Activated CD4-positive, alpha-beta memory T cell treated with anti-CD3 and anti-CD28 coated beads for 36 hours (primary cell): ENCODE data around the gene MED13L. TPM values are rescaled to one million over a fixed set of nuclear protein-coding genes. Genes with fewer than 3 reads are reported as not detected.
A peak's percentile ranks its signal among the peaks of the same experiment; 100 is the strongest.

ENCODE experiments used
- CTCF ChIA-PET: fragments of 350-600 bp; sonication (Branson Sonifier 250); formaldehyde crosslinking; loops from one replicate; lab custom pipeline; 2021; ENCODE audit warnings: antibody characterized with exemption, inconsistent platforms; lab: Charles Lee
- POLR2A ChIA-PET: fragments of 350-600 bp; sonication (Branson Sonifier 250); formaldehyde crosslinking; loops from one replicate; lab custom pipeline; 2021; ENCODE audit warnings: antibody characterized with exemption; lab: Charles Lee
- DNase-seq: peaks from one replicate; pipeline ENCODE4 v3.0.0-alpha.2; 2020
- H3K27ac Mint-ChIP-seq: one replicate; pipeline ENCODE4 v1.8.0; 2021; ENCODE audit warnings: mixed read lengths
- H3K27me3 Mint-ChIP-seq: one replicate; pipeline ENCODE4 v1.8.0; 2021; ENCODE audit warnings: mixed read lengths
- H3K36me3 Mint-ChIP-seq: one replicate; pipeline ENCODE4 v1.8.0; 2021; ENCODE audit warnings: mixed read lengths
- H3K4me1 Mint-ChIP-seq: one replicate; pipeline ENCODE4 v1.8.0; 2021; ENCODE audit warnings: low read depth, mixed read lengths
- H3K4me3 Mint-ChIP-seq: one replicate; pipeline ENCODE4 v1.8.0; 2021; ENCODE audit warnings: mild to moderate bottlenecking, mixed read lengths
- H3K9me3 Mint-ChIP-seq: one replicate; pipeline ENCODE4 v1.8.0; 2021; ENCODE audit warnings: mixed read lengths
- intact Hi-C: fragments of 100-400 bp; cut with micrococcal nuclease; formaldehyde crosslinking; loops from one replicate; pipeline ENCODE4 v1.15.1; 2023
- total RNA-seq, 2 experiments: library from RNA; stranded (reverse); gene quantifications; one replicate each; pipeline ENCODE4 v1.2.3, GENCODE V29; 2021

MED13L gene
- total RNA-seq, 2 experiments from 2014 or later, result 37.7 to 41.4 TPM

DNA sequence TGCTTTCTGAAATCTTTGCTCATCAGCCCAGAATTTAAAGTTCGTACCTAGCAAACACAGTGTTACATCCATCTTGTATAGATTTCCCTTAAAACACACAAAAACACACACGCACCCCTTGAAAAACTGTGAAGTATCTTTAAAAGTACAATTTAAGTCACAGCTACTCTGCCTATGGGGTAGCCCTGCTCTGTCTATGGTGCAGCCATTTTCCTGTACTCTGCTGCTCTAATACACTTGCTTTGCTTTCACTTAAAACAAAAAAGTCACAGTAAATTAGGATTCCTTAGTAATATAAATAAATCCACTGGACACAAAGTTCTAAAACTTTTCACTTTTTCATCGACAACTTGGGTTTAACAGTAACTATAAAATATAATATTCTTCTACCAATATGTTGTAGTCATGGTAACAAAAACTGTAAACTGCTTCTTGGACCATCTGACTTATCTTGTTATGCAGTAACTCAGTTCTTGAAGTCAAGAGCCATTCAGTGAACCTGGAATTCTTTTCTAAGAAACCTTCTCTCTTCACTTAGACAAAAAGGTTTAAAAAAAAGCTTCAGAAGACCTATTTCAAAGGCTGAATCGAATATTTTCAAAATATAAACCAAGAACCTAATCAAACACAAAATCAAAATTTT lies 63.5 kb downstream of the MED13L start:
- Mint-ChIP-seq H3K36me3 (no peaks in the 10 kb centered on the region), H3K9me3 (no peaks in the 10 kb centered on the region), H3K4me3 (no peak overlapping the region), H3K4me1 (peaks cover 71% of the 10 kb centered on the region), H3K27ac (no peak overlapping the region), H3K27me3 (no peaks in the 10 kb centered on the region)
- ChIA-PET CTCF (interaction anchor here (0.6 to 1.2 kb wide), 2 partner anchors 9 to 120 kb away, joined by 3 read pairs; no protein-coding TSS in a partner anchor), POLR2A (no interaction called here)
- intact Hi-C loops, result no loop called here
- no peak for DNase-seq

- peaks cover 76% of the 10 kb centered on the region for H3K4me1 Mint-ChIP-seq
- H3K9me3 Mint-ChIP-seq, result no peaks in the 10 kb centered on the region
- no peak for DNase-seq
- ChIA-PET CTCF (interaction anchor here (1.2 kb wide), 1 partner anchor 10 kb away, joined by 3 read pairs; no protein-coding TSS in a partner anchor), POLR2A (no interaction called here)
- H3K36me3 Mint-ChIP-seq, result no peaks in the 10 kb centered on the region
- H3K4me3 Mint-ChIP-seq, result no peak overlapping the region
- no peak overlapping the region for H3K27ac Mint-ChIP-seq
- H3K27me3 Mint-ChIP-seq, result no peaks in the 10 kb centered on the region
- intact Hi-C loops, result no loop called here
Measured at GRCh38 chr12:116213014-116213413, 64.5 kb downstream of the MED13L start.

DNA sequence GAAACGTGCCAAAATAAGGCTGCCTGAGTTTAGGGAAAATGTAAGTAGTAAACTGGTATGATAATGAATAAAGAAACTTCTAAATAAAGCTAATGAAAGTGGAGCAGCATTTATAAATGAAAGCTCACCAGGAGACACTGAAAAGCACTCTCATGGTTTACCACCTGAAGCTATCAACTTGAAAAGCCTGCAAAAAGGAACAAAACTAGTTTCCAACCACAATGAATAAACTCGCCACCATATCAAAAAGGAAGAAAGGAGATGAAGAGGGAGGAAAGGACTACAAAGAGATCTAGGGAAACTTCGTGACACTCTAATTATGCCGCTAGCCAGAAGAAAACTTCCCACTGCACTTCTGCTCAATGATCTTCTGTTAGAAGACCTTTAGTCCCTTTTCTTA lies 66.7 kb downstream of the MED13L start:
- CTCF ChIA-PET, result no interaction called here
- Mint-ChIP-seq H3K9me3 (no peaks in the 10 kb centered on the region), H3K4me1 (peaks cover 67% of the 10 kb centered on the region), H3K27ac (peak overlapping the region; percentile 6), H3K4me3 (peak overlapping the region; percentile 14), H3K36me3 (no peaks in the 10 kb centered on the region), H3K27me3 (no peaks in the 10 kb centered on the region)
- DNase-seq, result no peak
- POLR2A ChIA-PET, result no interaction called here
- intact Hi-C loops, result no loop called here

- H3K4me1 Mint-ChIP-seq, result peaks cover 61% of the 10 kb centered on the region
- DNase-seq, result no peak
- H3K36me3 Mint-ChIP-seq, result peaks cover 2% of the 10 kb centered on the region
- POLR2A ChIA-PET, result interaction anchor here (0.8 kb wide), 1 partner anchor 15 kb away, joined by 3 read pairs; no protein-coding TSS in a partner anchor
- H3K27ac Mint-ChIP-seq, result no peak overlapping the region
- CTCF ChIA-PET, result no interaction called here
- no peaks in the 10 kb centered on the region for H3K9me3 Mint-ChIP-seq
- no peaks in the 10 kb centered on the region for H3K27me3 Mint-ChIP-seq
- H3K4me3 Mint-ChIP-seq, result no peak overlapping the region
- intact Hi-C loops, result no loop called here
Measured at GRCh38 chr12:116210131-116210530, 67.4 kb downstream of the MED13L start.

- Mint-ChIP-seq H3K27me3 (no peaks in the 10 kb centered on the region), H3K27ac (no peak overlapping the region), H3K9me3 (no peaks in the 10 kb centered on the region), H3K4me3 (no peak overlapping the region), H3K36me3 (peaks cover 3% of the 10 kb centered on the region), H3K4me1 (peaks cover 58% of the 10 kb centered on the region)
- intact Hi-C loops, result no loop called here
- DNase-seq, result no peak
- POLR2A ChIA-PET, result interaction anchor here (0.8 kb wide), 1 partner anchor 14 kb away, joined by 3 read pairs; no protein-coding TSS in a partner anchor
- CTCF ChIA-PET, result no interaction called here
Measured at GRCh38 chr12:116209503-116209902, 68.0 kb downstream of the MED13L start.

DNA sequence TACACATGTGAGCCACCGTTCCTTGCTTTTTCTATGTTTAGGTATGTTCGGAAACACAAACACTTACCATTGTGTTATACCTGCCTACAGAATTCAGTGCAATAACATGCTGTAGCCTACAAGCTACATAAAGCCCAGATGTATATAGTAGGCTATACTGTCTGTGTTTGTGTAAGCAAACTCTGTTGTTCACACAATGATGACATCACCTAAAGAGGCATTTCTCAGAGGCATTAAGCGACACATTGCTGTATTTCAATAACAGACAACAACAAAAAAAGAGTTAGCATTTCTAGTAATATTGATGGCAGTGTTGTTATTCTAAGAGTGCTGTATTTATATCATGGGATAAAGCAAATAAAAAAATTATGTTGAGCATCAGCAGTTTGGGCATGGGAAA lies 70.2 kb downstream of the MED13L start:
- no peak for DNase-seq
- CTCF ChIA-PET, result no interaction called here
- Mint-ChIP-seq H3K27ac (no peak overlapping the region), H3K4me1 (peaks cover 53% of the 10 kb centered on the region), H3K27me3 (no peaks in the 10 kb centered on the region), H3K36me3 (peaks cover 5% of the 10 kb centered on the region), H3K4me3 (no peak overlapping the region), H3K9me3 (no peaks in the 10 kb centered on the region)
- POLR2A ChIA-PET, result no interaction called here
- intact Hi-C loops, result no loop called here

GRCh38 chr12:116206828-116207227 lies 70.7 kb downstream of the MED13L start:
- no peaks in the 10 kb centered on the region for H3K27me3 Mint-ChIP-seq
- H3K27ac Mint-ChIP-seq, result no peak overlapping the region
- intact Hi-C loops, result no loop called here
- CTCF ChIA-PET, result no interaction called here
- POLR2A ChIA-PET, result no interaction called here
- H3K9me3 Mint-ChIP-seq, result no peaks in the 10 kb centered on the region
- H3K4me1 Mint-ChIP-seq, result peaks cover 53% of the 10 kb centered on the region
- H3K4me3 Mint-ChIP-seq, result no peak overlapping the region
- peaks cover 5% of the 10 kb centered on the region for H3K36me3 Mint-ChIP-seq
- no peak for DNase-seq

DNA sequence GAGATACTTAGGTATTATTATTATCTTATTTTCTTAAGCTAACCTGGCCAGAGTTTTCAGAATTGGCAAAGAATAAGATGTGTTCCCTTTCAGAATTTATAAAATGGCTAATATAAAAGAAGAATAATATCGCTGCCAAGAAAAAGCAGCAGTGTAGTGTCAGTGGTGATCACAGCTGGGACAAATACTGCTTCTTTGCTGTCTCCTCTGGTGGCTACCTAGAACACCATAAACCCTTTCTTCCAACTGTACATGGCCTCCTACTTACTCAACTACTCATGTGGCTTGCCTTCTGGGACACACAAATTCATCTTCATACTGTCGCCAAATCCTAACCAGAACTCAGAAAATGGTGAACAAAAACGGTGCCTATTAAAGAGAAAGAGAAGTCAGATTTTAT lies 72.7 kb downstream of the MED13L start:
- Mint-ChIP-seq H3K36me3 (peaks cover 5% of the 10 kb centered on the region), H3K4me1 (peaks cover 44% of the 10 kb centered on the region), H3K27ac (no peak overlapping the region), H3K4me3 (no peak overlapping the region), H3K9me3 (no peaks in the 10 kb centered on the region), H3K27me3 (no peaks in the 10 kb centered on the region)
- ChIA-PET POLR2A (no interaction called here), CTCF (interaction anchor here (1.0 to 1.1 kb wide), 2 partner anchors 9 to 31 kb away, joined by 3 read pairs; no protein-coding TSS in a partner anchor)
- DNase-seq, result no peak
- intact Hi-C loops, result no loop called here

GRCh38 chr12:116204169-116204568 lies 73.3 kb downstream of the MED13L start:
- H3K27ac Mint-ChIP-seq, result no peak overlapping the region
- CTCF ChIA-PET, result interaction anchor here (0.6 kb wide), 1 partner anchor 503 kb away, joined by 3 read pairs; no protein-coding TSS in a partner anchor
- POLR2A ChIA-PET, result no interaction called here
- H3K27me3 Mint-ChIP-seq, result no peaks in the 10 kb centered on the region
- H3K36me3 Mint-ChIP-seq, result peaks cover 5% of the 10 kb centered on the region
- peaks cover 45% of the 10 kb centered on the region for H3K4me1 Mint-ChIP-seq
- DNase-seq, result no peak
- no peak overlapping the region for H3K4me3 Mint-ChIP-seq
- intact Hi-C loops, result no loop called here
- H3K9me3 Mint-ChIP-seq, result no peaks in the 10 kb centered on the region

DNA sequence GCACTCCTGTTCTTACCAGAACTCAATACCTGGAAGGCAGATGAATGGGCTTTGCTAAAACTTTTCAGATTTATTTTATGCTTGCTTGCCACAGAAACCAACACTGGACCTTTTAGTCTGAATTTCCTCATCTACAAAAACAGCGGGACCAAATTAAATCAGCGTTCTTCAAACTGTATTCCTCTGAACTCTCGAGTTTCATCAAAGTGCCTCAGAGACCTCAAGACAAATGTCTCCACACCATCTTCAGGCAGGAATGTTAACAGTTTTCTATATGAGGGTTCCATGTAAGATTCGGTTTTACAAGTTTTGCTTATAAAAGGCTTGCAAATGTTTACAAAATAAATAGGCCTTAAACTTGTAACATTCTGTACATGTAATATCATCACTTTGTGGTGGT lies 74.6 kb downstream of the MED13L start:
- peaks cover 5% of the 10 kb centered on the region for H3K36me3 Mint-ChIP-seq
- CTCF ChIA-PET, result no interaction called here
- no peaks in the 10 kb centered on the region for H3K9me3 Mint-ChIP-seq
- intact Hi-C loops, result no loop called here
- H3K27me3 Mint-ChIP-seq, result no peaks in the 10 kb centered on the region
- peaks cover 50% of the 10 kb centered on the region for H3K4me1 Mint-ChIP-seq
- no peak overlapping the region for H3K27ac Mint-ChIP-seq
- DNase-seq, result no peak
- POLR2A ChIA-PET, result no interaction called here
- no peak overlapping the region for H3K4me3 Mint-ChIP-seq

GRCh38 chr12:116202433-116202832 lies 75.1 kb downstream of the MED13L start:
- Mint-ChIP-seq H3K9me3 (no peaks in the 10 kb centered on the region), H3K36me3 (peaks cover 5% of the 10 kb centered on the region), H3K27ac (no peak overlapping the region), H3K27me3 (no peaks in the 10 kb centered on the region), H3K4me3 (no peak overlapping the region), H3K4me1 (peaks cover 47% of the 10 kb centered on the region)
- CTCF ChIA-PET, result no interaction called here
- intact Hi-C loops, result no loop called here
- no peak for DNase-seq
- POLR2A ChIA-PET, result no interaction called here

GRCh38 chr12:116201908-116202307 lies 75.6 kb downstream of the MED13L start:
- DNase-seq, result no peak

GRCh38 chr12:116201359-116201758 lies 76.1 kb downstream of the MED13L start:
- intact Hi-C loops, result no loop called here
- ChIA-PET CTCF (no interaction called here), POLR2A (no interaction called here)
- peaks cover 5% of the 10 kb centered on the region for H3K36me3 Mint-ChIP-seq
- H3K9me3 Mint-ChIP-seq, result no peaks in the 10 kb centered on the region
- H3K4me1 Mint-ChIP-seq, result peaks cover 45% of the 10 kb centered on the region
- H3K4me3 Mint-ChIP-seq, result no peak overlapping the region
- no peak for DNase-seq
- H3K27ac Mint-ChIP-seq, result no peak overlapping the region
- no peaks in the 10 kb centered on the region for H3K27me3 Mint-ChIP-seq

More at GRCh38 chr12:116201908-116202307, 75.6 kb downstream of the MED13L start:
- H3K36me3 Mint-ChIP-seq, result peaks cover 5% of the 10 kb centered on the region
- no peak overlapping the region for H3K4me3 Mint-ChIP-seq
- intact Hi-C loops, result no loop called here
- CTCF ChIA-PET, result no interaction called here
- no peaks in the 10 kb centered on the region for H3K27me3 Mint-ChIP-seq
- H3K27ac Mint-ChIP-seq, result no peak overlapping the region
- peaks cover 47% of the 10 kb centered on the region for H3K4me1 Mint-ChIP-seq
- POLR2A ChIA-PET, result no interaction called here
- no peaks in the 10 kb centered on the region for H3K9me3 Mint-ChIP-seq
